GM18907 (cell line): Measurements from ENCODE around the gene MRPL18.

Source experiments
- ATAC-seq: cut with Tn5 transposase; IDR thresholded peaks from one replicate; pipeline ENCODE4 v1.9.1; 2021; ENCODE audit warnings: mild to moderate bottlenecking, moderate library complexity; ENCODE audit not compliant: unreplicated experiment

MRPL18 gene

DNA sequence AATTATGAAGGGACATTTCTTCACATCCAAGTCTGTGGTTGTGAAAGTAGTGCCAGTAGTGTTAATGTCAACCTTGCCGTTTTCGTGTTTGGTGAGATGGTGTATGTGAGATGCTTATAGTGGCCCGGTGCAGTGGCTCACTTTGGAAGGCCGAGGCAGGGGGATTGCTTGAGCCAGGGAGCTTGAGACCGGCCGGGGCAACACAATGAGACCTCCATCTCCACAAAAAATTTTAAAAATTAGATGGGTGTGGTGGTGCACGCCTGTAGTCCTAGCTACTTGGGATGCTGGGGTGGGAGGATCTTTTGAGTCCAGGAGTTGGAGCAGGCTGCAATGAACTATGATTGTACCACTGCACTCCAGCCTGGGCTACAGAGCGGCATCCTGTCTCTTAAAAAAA lies 47.2 kb downstream of the MRPL18 start:
- no peak for ATAC-seq

DNA sequence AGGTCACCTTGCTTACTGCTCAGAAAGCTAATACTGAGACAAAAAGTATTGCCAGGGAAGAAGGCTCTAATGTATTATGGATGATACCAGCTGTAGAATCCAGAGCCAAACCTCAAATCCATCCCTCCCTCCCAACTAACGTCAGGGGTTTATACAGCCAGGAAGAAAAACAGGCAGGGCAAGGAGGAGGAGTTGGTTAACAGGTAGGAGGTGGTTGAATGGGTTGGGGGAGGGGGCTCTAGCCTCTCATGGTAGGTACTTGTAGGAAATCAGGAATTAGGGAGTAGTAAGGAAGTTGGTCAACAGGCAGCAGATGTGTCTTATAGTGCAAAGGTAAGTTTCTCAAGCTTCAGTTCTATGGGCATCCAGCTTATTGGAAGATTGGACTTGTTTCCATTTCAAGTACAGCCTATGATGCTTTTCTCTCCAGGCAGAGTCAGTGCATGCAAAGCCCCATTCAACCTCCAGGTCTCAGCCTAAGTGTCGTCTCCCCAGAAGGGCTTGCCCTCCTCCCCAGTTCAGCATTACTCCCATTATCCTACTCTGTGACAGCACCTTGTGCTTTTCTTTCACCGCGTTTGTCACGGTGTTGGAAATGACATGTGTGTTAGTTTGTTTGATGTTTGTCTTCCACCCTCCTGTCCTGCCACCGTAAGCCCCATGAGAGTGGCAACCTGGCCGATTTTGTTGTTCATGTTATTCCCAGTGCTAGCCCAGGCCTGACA lies 47.9 kb downstream of the MRPL18 start:
- no peak for ATAC-seq

DNA sequence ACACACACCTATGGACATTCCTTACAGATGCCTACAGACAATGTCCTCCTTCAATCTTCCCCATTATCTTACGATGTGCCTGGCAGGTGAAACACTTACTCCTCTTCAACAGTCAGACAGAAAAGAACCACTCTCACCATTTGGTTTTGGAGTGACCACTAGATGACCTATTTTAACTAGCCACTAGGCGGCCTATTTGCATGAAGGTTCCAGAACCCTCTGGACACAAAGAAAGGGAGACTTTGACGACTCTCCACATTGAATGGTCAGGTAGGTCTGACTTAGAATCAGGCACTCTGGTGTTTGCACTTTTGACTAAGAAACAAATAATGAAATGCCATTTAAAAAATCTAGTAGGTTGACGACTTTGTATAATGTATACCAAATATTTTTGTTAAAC lies 51.8 kb downstream of the MRPL18 start:
- no peak for ATAC-seq

DNA sequence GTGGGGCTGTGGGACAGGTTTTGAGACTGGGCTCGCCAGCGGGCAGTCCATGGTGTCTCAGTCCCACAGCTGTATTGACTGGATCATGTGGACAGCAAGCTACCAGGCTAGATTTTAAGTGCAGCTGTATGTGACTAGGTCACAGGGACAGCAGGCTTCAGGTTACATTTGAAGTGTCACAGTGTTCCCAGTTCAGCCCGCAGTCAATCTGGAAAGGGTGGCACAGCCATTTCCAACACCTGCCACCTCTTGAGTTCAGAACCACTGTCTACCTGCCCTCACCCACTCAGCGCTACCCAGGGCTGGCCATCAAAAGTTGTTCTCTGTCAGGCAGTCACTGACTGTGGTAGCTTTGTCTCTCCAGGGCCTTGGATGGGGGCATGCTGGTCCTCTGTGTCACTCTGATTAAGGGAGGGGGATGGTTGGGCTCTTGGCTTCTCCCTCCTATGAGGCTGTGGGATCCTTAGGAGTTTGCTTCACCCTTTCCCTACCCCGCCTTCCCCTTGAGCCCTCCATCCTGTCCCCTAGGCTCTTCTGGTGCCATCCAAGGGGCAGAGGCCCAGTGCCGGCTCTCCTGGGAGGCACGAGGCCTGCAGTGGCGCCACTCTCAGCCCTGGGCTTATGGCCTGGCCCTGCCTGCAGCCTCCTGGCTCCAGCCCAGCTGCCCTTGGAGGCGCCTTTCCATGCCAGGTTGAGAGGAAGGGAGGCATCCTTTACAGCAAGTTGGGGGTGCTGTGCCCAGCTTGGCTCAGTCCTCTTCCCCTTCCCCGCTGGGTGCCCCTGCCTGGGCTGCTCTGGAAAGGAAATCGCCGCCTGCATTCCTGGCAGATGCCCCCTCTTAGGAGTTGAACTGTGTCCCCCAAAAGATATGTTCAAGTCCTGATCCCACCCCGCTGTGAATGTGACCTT lies 54.7 kb downstream of the MRPL18 start:
- no peak for ATAC-seq
